ENCODE measurements around the gene LIMS1.

GRCh38 chr2:108629417-108629816 is 95.1 kb downstream of the LIMS1 start:
- no peak for TF ChIP-seq POLR2AphosphoS5 (IDR thresholded peaks at IDR 0.05; ENCODE audit: low read depth, low read length)
- TF ChIP-seq CHD2 (IDR thresholded peaks at IDR 0.05; ENCODE audit: low read depth, low read length), result no peak
- TF ChIP-seq SP1 (IDR thresholded peaks at IDR 0.05), result no peak
- TF ChIP-seq SP1 (CRISPR knock-in tag; IDR thresholded peaks at IDR 0.05), result no peak
- no peak for TF ChIP-seq PBX3 (CRISPR knock-in tag; IDR thresholded peaks at IDR 0.05; ENCODE audit: borderline replicate concordance)
- TF ChIP-seq ZNF768 (CRISPR knock-in tag; IDR thresholded peaks at IDR 0.05), result no peak
- TF ChIP-seq, protein P1, sequence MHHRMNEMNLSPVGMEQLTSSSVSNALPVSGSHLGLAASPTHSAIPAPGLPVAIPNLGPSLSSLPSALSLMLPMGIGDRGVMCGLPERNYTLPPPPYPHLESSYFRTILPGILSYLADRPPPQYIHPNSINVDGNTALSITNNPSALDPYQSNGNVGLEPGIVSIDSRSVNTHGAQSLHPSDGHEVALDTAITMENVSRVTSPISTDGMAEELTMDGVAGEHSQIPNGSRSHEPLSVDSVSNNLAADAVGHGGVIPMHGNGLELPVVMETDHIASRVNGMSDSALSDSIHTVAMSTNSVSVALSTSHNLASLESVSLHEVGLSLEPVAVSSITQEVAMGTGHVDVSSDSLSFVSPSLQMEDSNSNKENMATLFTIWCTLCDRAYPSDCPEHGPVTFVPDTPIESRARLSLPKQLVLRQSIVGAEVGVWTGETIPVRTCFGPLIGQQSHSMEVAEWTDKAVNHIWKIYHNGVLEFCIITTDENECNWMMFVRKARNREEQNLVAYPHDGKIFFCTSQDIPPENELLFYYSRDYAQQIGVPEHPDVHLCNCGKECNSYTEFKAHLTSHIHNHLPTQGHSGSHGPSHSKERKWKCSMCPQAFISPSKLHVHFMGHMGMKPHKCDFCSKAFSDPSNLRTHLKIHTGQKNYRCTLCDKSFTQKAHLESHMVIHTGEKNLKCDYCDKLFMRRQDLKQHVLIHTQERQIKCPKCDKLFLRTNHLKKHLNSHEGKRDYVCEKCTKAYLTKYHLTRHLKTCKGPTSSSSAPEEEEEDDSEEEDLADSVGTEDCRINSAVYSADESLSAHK (CRISPR knock-in tag; IDR thresholded peaks at IDR 0.05; ENCODE audit: borderline replicate concordance), result no peak
- TF ChIP-seq FOXJ3 (CRISPR knock-in tag; IDR thresholded peaks at IDR 0.05; ENCODE audit: borderline replicate concordance), result no peak
- TF ChIP-seq ZBTB8A (CRISPR knock-in tag; IDR thresholded peaks at IDR 0.05; ENCODE audit: borderline replicate concordance, low read depth), result no peak
- no peak for TF ChIP-seq ZBTB20 (CRISPR knock-in tag; IDR thresholded peaks at IDR 0.05; ENCODE audit: borderline replicate concordance, low read depth)
- TF ChIP-seq CTCF (CRISPR knock-in tag; IDR thresholded peaks at IDR 0.05), result no peak
- TF ChIP-seq NAIF1 (CRISPR knock-in tag; IDR thresholded peaks at IDR 0.05; ENCODE audit: borderline replicate concordance), result no peak
